ENCODE data around the gene ZC3H12A. TPM values are rescaled to one million over a fixed set of nuclear protein-coding genes. Genes with fewer than 3 reads are reported as not detected.

The ZC3H12A gene
- total and polyA plus RNA-seq, 4 donors, result 19.1 to 125 (median 33.7) TPM

- no peak for TF ChIP-seq CTCF (IDR thresholded peaks at IDR 0.05; ENCODE audit: control extremely low read depth, extremely low read depth)
- DNase-seq (no peak), ATAC-seq (ENCODE audit: insufficient read depth, low FRiP score) (no peak)
- H3K9me3 ChIP-seq (ENCODE audit: control insufficient read depth in 4 of 4, insufficient read depth in 3 of 4, low read length in 3 of 4), result no peaks in the 10 kb centered on the region
- 89 to 90% methylated on average over 18 of the region's 18 CpGs for WGBS, 2 donors
- no peak overlapping the region for H3K4me3 ChIP-seq
- H3K27ac ChIP-seq (ENCODE audit: low read depth in 1 of 2, low read length in 1 of 2), result no peak overlapping the region
- H3K36me3 ChIP-seq (ENCODE audit: control insufficient read depth in 4 of 4, insufficient read depth in 4 of 4, low read length in 4 of 4), result peaks cover 4 to 47% (median 10%) of the 10 kb centered on the region in 4 donors
- H3K9ac ChIP-seq (ENCODE audit: insufficient read depth in 1 of 2, low read length in 2 of 2), result no peak overlapping the region
- no peaks in the 10 kb centered on the region for H3K27me3 ChIP-seq (ENCODE audit: control insufficient read depth in 3 of 3, insufficient read depth in 3 of 3, low read length in 2 of 3)
- H3K4me1 ChIP-seq (ENCODE audit: control insufficient read depth in 5 of 5, insufficient read depth in 5 of 5, low read length in 5 of 5), result peaks cover 2 to 33% (median 7%) of the 10 kb centered on the region in 5 donors
These were observed 7.8 kb downstream of the ZC3H12A start for GRCh38 chr1:37482004-37482785.

DNA sequence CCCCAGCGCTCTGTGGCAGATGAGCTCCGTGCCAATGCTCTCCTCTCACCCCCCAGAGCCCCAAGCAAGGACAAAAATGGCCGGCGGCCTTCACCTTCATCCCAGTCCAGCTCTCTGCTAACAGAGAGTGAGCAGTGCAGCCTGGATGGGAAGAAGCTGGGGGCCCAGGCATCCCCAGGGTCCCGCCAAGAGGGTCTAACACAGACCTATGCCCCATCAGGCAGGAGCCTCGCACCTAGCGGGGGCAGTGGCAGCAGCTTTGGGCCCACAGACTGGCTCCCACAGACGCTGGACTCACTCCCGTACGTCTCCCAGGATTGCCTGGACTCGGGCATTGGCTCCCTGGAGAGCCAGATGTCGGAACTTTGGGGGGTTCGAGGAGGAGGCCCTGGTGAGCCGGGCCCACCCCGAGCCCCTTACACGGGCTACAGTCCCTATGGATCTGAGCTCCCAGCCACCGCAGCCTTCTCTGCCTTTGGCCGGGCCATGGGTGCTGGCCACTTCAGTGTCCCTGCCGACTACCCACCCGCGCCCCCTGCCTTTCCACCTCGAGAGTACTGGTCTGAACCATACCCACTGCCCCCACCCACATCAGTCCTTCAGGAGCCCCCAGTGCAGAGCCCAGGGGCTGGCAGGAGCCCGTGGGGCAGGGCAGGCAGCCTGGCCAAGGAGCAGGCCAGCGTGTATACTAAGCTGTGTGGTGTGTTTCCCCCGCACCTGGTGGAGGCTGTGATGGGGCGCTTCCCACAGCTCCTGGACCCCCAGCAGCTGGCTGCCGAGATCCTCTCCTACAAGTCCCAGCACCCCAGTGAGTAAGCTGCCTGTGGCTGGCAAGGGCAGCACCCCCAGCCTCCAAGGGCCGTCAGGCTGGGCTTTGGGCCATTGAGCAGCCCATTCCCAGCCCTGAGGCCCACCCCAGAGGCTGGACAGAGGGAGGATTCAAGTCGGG, 8.7 kb downstream of the ZC3H12A start:
- peaks cover 2 to 31% (median 6%) of the 10 kb centered on the region in 5 donors for H3K4me1 ChIP-seq (ENCODE audit: control insufficient read depth in 5 of 5, insufficient read depth in 5 of 5, low read length in 5 of 5)
- 91 to 93% methylated on average over 29 of the region's 29 CpGs for WGBS, 2 donors
- H3K9me3 ChIP-seq (ENCODE audit: control insufficient read depth in 4 of 4, insufficient read depth in 3 of 4, low read length in 3 of 4), result no peaks in the 10 kb centered on the region
- no peaks in the 10 kb centered on the region for H3K27me3 ChIP-seq (ENCODE audit: control insufficient read depth in 3 of 3, insufficient read depth in 3 of 3, low read length in 2 of 3)
- H3K4me3 ChIP-seq, result no peak overlapping the region
- no peak for TF ChIP-seq CTCF (IDR thresholded peaks at IDR 0.05; ENCODE audit: control extremely low read depth, extremely low read depth)
- no peak for ATAC-seq (ENCODE audit: insufficient read depth, low FRiP score)
- peak overlapping the region in 1 of 2 donors; percentile 33 for H3K27ac ChIP-seq (ENCODE audit: low read depth in 1 of 2, low read length in 1 of 2)
- peaks cover 4 to 43% (median 9%) of the 10 kb centered on the region in 4 donors for H3K36me3 ChIP-seq (ENCODE audit: control insufficient read depth in 4 of 4, insufficient read depth in 4 of 4, low read length in 4 of 4)
- no peak for DNase-seq
- H3K9ac ChIP-seq (ENCODE audit: insufficient read depth in 1 of 2, low read length in 2 of 2), result no peak overlapping the region

DNA sequence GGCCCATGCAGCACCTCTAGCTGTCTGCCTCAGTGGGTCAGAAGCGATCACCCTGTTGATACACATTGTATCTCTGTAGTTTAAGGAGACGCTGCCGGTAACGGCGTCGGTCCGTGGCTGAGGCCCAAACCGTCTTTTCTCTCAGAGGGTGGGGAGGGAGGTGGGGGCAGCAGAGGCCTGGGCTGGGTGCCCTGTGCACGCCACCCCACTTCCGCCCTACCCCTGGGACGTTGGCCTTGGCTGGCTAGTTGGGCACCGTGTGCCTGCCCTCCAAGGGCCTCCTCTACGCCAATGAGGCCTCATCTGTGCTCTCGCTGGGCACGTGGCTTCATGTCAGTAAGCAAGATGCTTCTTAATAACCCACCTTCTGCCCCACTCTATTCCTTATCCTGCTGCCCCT, 9.4 kb downstream of the ZC3H12A start:
- WGBS, 2 donors, result 81 to 88% methylated on average over 15 of the region's 15 CpGs
- no peak for ATAC-seq (ENCODE audit: insufficient read depth, low FRiP score)
- Histone ChIP-seq H3K27me3 (ENCODE audit: control insufficient read depth in 3 of 3, insufficient read depth in 3 of 3, low read length in 2 of 3) (no peaks in the 10 kb centered on the region), H3K27ac (ENCODE audit: low read depth in 1 of 2, low read length in 1 of 2) (peak overlapping the region in 1 of 2 donors; percentile 33), H3K4me1 (ENCODE audit: control insufficient read depth in 5 of 5, insufficient read depth in 5 of 5, low read length in 5 of 5) (peaks cover 2 to 28% (median 6%) of the 10 kb centered on the region in 5 donors), H3K9ac (ENCODE audit: insufficient read depth in 1 of 2, low read length in 2 of 2) (no peak overlapping the region), H3K36me3 (ENCODE audit: control insufficient read depth in 4 of 4, insufficient read depth in 4 of 4, low read length in 4 of 4) (peaks cover 6 to 42% (median 9%) of the 10 kb centered on the region in 4 donors), H3K4me3 (no peak overlapping the region), H3K9me3 (ENCODE audit: control insufficient read depth in 4 of 4, insufficient read depth in 3 of 4, low read length in 3 of 4) (no peaks in the 10 kb centered on the region)
- TF ChIP-seq CTCF (IDR thresholded peaks at IDR 0.05; ENCODE audit: control extremely low read depth, extremely low read depth), result no peak
- no peak for DNase-seq
